Mesangial cell (primary cell): Measurements from ENCODE around the gene SFPQ. TPM values are rescaled to one million over a fixed set of nuclear protein-coding genes. Genes with fewer than 3 reads are reported as not detected.

ENCODE experiments used
- total RNA-seq: library from RNA; depleted of rRNA; stranded (reverse); fragments of >200 nt; gene quantifications from 2 replicates; pipeline ENCODE4 v1.2.3, GENCODE V29; 2015

Gene SFPQ
- total RNA-seq: 126 and 144 TPM in 2 replicates

GRCh38 chr1:35192853-35193664, at the start of gene SFPQ:
Gene SFPQ (minus strand): TSS chr1:35193145. CDS start chr1:35193049, 96 bp downstream.

Other genes with a start within 250 kb of the SFPQ start
- gene TMEM35B, start 207.8 kb downstream of the SFPQ start, total RNA-seq: 24.6 and 26.5 TPM in 2 replicates
- gene ZMYM6, start 161.2 kb downstream of the SFPQ start, total RNA-seq: 8.5 and 10.8 TPM in 2 replicates
- gene ZMYM1, start 113.8 kb downstream of the SFPQ start, total RNA-seq: 4.7 and 9.8 TPM in 2 replicates
- 18.6 and 21.3 TPM in 2 replicates for gene ZMYM4, start 75.6 kb upstream of the SFPQ start, total RNA-seq